ENCODE data around the gene GAN.
A peak's percentile ranks its signal among the peaks of the same experiment; 100 is the strongest.

GAN gene

DNA sequence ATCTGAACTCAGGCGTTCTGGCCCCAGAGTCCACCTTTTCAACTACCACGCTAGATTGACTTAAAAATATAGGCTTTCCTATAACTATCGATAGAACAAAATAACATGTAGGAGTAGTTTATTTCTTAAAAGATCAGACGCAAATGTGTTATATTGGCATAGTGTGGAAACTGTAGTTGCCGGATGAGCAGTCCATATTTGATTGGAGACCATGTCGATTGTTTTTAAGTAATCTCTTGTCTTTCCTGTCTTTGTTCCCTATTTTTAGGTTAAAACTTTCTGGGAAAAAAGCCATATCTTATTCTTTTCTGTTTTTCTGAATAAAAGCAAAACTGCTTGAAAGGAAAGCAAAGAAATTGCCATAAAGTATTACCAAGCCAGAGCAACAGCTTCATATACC, 53.1 kb downstream of the GAN start:
- POLR2A ChIA-PET, result no interaction called here
- Histone ChIP-seq H3K4me1 (ENCODE audit: control extremely low read depth in 1 of 4, control insufficient read depth in 4 of 4, insufficient read depth in 4 of 4, low read length in 3 of 4) (no peaks in the 10 kb centered on the region), H3K27ac (ENCODE audit: insufficient read depth in 1 of 2, low read depth in 1 of 2, low read length in 2 of 2, poor library complexity in 1 of 2, severe bottlenecking in 2 of 2) (no peak overlapping the region), H3K4me3 (ENCODE audit: control insufficient read depth in 1 of 7, extremely low read depth in 1 of 7, insufficient read depth in 4 of 7, low read depth in 2 of 7, low read length in 6 of 7) (no peak overlapping the region), H3K9me3 (ENCODE audit: control extremely low read depth in 1 of 5, control insufficient read depth in 4 of 5, insufficient read depth in 2 of 5, low read depth in 1 of 5, low read length in 4 of 5) (no peaks in the 10 kb centered on the region), H3K27me3 (replicated peaks in 2 of 5; ENCODE audit: control insufficient read depth in 4 of 5, insufficient read depth in 5 of 5, low read length in 4 of 5) (no peaks in the 10 kb centered on the region), H3K36me3 (ENCODE audit: control insufficient read depth in 4 of 4, insufficient read depth in 4 of 4, low read length in 3 of 4) (peaks cover 13 to 49% (median 30%) of the 10 kb centered on the region in 4 experiments)
- no peak for DNase-seq
- CTCF ChIA-PET, result interaction anchor here (1.2 to 3.2 kb wide), 8 partner anchors 9 to 368 kb away, joined by 3 to 9 read pairs (median 6); no protein-coding TSS in a partner anchor
- WGBS (ENCODE audit: insufficient coverage), result 95% methylated on average over 4 of the region's 6 CpGs

DNA sequence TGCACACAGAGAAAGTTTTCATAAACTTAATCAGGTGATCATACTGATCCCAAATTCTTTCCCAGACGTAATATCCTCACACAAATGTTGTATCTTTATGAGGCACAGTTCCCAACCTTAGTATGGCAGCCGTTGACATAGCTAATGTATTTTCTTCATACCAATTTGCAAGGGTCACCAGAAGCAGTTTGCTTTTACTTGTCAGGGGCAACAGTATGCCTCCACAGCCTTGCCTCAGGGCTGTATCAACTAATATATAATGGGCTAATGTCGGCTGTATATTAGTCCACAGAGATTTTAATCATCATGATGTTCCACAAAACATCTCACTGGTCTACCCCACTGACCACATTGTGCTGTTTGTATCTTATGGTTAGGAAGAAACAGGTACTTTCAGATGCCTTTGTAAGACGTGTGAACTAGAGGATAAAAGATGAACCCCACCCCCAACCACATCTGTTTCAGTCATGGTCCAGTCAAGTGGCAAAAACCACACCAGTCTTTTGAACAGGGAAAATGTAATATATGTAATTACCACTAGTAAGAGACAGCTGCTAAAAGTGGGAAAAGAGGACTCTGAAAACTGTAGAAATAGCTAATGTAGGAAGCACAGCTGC, 55.2 kb downstream of the GAN start:
- WGBS (ENCODE audit: insufficient coverage), result 100% methylated on average over 2 of the region's 4 CpGs
- CTCF ChIA-PET, result interaction anchor here (0.6 to 3.2 kb wide), 6 partner anchors 246 to 505 kb away, joined by 3 to 8 read pairs (median 4); no protein-coding TSS in a partner anchor
- DNase-seq, result no peak
- no peak overlapping the region for H3K4me3 ChIP-seq (ENCODE audit: control insufficient read depth in 1 of 7, extremely low read depth in 1 of 7, insufficient read depth in 4 of 7, low read depth in 2 of 7, low read length in 6 of 7)
- no peaks in the 10 kb centered on the region for H3K9me3 ChIP-seq (ENCODE audit: control extremely low read depth in 1 of 5, control insufficient read depth in 4 of 5, insufficient read depth in 2 of 5, low read depth in 1 of 5, low read length in 4 of 5)
- POLR2A ChIA-PET, result no interaction called here
- peaks cover 6 to 37% (median 21%) of the 10 kb centered on the region in 4 experiments for H3K36me3 ChIP-seq (ENCODE audit: control insufficient read depth in 4 of 4, insufficient read depth in 4 of 4, low read length in 3 of 4)
- H3K27ac ChIP-seq (ENCODE audit: insufficient read depth in 1 of 2, low read depth in 1 of 2, low read length in 2 of 2, poor library complexity in 1 of 2, severe bottlenecking in 2 of 2), result no peak overlapping the region
- no peaks in the 10 kb centered on the region for H3K27me3 ChIP-seq (replicated peaks in 2 of 5; ENCODE audit: control insufficient read depth in 4 of 5, insufficient read depth in 5 of 5, low read length in 4 of 5)
- H3K4me1 ChIP-seq (ENCODE audit: control extremely low read depth in 1 of 4, control insufficient read depth in 4 of 4, insufficient read depth in 4 of 4, low read length in 3 of 4), result peaks cover 0 to 6% (median 1%) of the 10 kb centered on the region in 4 experiments

DNA sequence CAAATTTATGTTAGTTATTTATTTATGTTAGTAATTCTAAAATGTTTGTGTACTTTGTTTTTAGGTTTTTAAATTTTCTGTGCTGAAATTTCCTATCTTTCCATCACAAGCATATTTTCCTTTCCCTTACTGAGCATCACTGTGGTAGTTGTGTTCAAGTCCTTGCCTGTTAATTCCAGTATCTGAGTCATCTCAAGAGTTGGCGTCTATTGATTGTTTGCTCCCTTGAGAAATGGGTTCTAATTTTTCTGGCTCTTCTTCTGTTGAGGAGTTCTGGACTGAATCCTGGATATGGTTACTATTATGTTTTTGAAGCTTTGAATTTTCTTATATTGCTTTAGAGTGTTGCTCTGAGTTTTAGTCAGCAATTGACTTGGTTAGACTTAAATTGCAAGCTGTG, 56.3 kb downstream of the GAN start:
- WGBS (ENCODE audit: insufficient coverage), result 100% methylated on average over 1 of the region's 1 CpG
- H3K27me3 ChIP-seq (replicated peaks in 2 of 5; ENCODE audit: control insufficient read depth in 4 of 5, insufficient read depth in 5 of 5, low read length in 4 of 5), result no peaks in the 10 kb centered on the region
- H3K4me3 ChIP-seq (ENCODE audit: control insufficient read depth in 1 of 7, extremely low read depth in 1 of 7, insufficient read depth in 4 of 7, low read depth in 2 of 7, low read length in 6 of 7), result no peak overlapping the region
- DNase-seq, result no peak
- H3K4me1 ChIP-seq (ENCODE audit: control extremely low read depth in 1 of 4, control insufficient read depth in 4 of 4, insufficient read depth in 4 of 4, low read length in 3 of 4), result peaks cover 0 to 6% (median 1%) of the 10 kb centered on the region in 4 experiments
- POLR2A ChIA-PET, result no interaction called here
- H3K36me3 ChIP-seq (ENCODE audit: control insufficient read depth in 4 of 4, insufficient read depth in 4 of 4, low read length in 3 of 4), result peaks cover 0 to 27% (median 13%) of the 10 kb centered on the region in 4 experiments
- CTCF ChIA-PET, result interaction anchor here (1.0 to 3.2 kb wide), 4 partner anchors 326 to 503 kb away, joined by 3 to 8 read pairs (median 4); no protein-coding TSS in a partner anchor
- H3K9me3 ChIP-seq (ENCODE audit: control extremely low read depth in 1 of 5, control insufficient read depth in 4 of 5, insufficient read depth in 2 of 5, low read depth in 1 of 5, low read length in 4 of 5), result no peaks in the 10 kb centered on the region
- no peak overlapping the region for H3K27ac ChIP-seq (ENCODE audit: insufficient read depth in 1 of 2, low read depth in 1 of 2, low read length in 2 of 2, poor library complexity in 1 of 2, severe bottlenecking in 2 of 2)

DNA sequence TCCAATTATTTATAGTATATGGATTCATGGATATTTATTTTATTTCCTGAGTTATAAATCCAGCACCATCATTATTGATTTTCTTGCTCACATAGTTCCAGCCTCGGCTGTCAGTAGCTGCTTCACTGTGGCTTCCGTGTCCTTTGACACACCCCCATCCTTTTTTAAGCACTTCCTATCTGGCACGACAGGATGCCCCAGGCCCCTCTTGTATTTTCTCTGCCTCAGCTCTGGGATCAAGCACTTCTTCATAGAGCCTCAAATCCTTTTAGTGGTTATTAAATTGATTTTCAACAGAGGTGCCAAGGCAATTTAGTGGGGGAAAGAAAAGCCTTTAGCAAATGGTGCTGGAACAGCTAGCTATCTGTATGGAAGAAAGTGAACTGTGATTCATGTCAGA, 59.8 kb downstream of the GAN start:
- ChIA-PET CTCF (no interaction called here), POLR2A (no interaction called here)
- WGBS (ENCODE audit: insufficient coverage), result 13% methylated on average over 2 of the region's 3 CpGs
- Histone ChIP-seq H3K36me3 (ENCODE audit: control insufficient read depth in 4 of 4, insufficient read depth in 4 of 4, low read length in 3 of 4) (peaks cover 15 to 29% (median 20%) of the 10 kb centered on the region in 4 experiments), H3K27ac (ENCODE audit: insufficient read depth in 1 of 2, low read depth in 1 of 2, low read length in 2 of 2, poor library complexity in 1 of 2, severe bottlenecking in 2 of 2) (no peak overlapping the region), H3K9me3 (ENCODE audit: control extremely low read depth in 1 of 5, control insufficient read depth in 4 of 5, insufficient read depth in 2 of 5, low read depth in 1 of 5, low read length in 4 of 5) (no peaks in the 10 kb centered on the region), H3K4me3 (ENCODE audit: control insufficient read depth in 1 of 7, extremely low read depth in 1 of 7, insufficient read depth in 4 of 7, low read depth in 2 of 7, low read length in 6 of 7) (peak overlapping the region in 1 of 7 experiments; percentile 22), H3K4me1 (ENCODE audit: control extremely low read depth in 1 of 4, control insufficient read depth in 4 of 4, insufficient read depth in 4 of 4, low read length in 3 of 4) (peaks cover 0 to 6% (median 1%) of the 10 kb centered on the region in 4 experiments), H3K27me3 (replicated peaks in 2 of 5; ENCODE audit: control insufficient read depth in 4 of 5, insufficient read depth in 5 of 5, low read length in 4 of 5) (no peaks in the 10 kb centered on the region)
- DNase-seq, result peak in 2 of 3 donors; percentile 27 to 45

DNA sequence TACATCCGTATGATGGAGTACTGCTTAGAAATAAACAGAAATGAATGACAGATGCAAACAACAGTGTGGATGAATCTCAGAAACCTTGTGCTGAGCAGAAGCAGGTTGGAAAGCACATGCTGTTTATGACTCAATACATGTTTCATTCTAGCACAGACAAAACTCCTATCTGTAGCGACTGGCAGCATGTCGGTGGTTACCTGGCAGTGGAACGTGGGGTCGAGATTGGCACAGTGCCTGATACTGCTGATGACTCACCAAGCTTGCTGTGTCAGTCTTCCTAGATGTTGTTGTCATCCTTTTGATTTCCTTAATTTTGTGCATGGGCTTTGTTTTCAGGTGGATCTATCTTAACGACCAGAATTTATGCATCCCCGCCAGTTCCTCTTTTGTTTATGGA, 62.1 kb downstream of the GAN start:
- peaks cover 11 to 20% (median 17%) of the 10 kb centered on the region in 4 experiments for H3K36me3 ChIP-seq (ENCODE audit: control insufficient read depth in 4 of 4, insufficient read depth in 4 of 4, low read length in 3 of 4)
- DNase-seq, result peak; percentile 23 to 78 (median 76)
- H3K27ac ChIP-seq (ENCODE audit: insufficient read depth in 1 of 2, low read depth in 1 of 2, low read length in 2 of 2, poor library complexity in 1 of 2, severe bottlenecking in 2 of 2), result no peak overlapping the region
- H3K9me3 ChIP-seq (ENCODE audit: control extremely low read depth in 1 of 5, control insufficient read depth in 4 of 5, insufficient read depth in 2 of 5, low read depth in 1 of 5, low read length in 4 of 5), result no peaks in the 10 kb centered on the region
- no peaks in the 10 kb centered on the region for H3K27me3 ChIP-seq (replicated peaks in 2 of 5; ENCODE audit: control insufficient read depth in 4 of 5, insufficient read depth in 5 of 5, low read length in 4 of 5)
- H3K4me1 ChIP-seq (ENCODE audit: control extremely low read depth in 1 of 4, control insufficient read depth in 4 of 4, insufficient read depth in 4 of 4, low read length in 3 of 4), result peaks cover 0 to 6% (median 1%) of the 10 kb centered on the region in 4 experiments
- CTCF ChIA-PET, result interaction anchor here (2.8 kb wide), 1 partner anchor 9 kb away, joined by 9 read pairs; no protein-coding TSS in a partner anchor
- no peak overlapping the region for H3K4me3 ChIP-seq (ENCODE audit: control insufficient read depth in 1 of 7, extremely low read depth in 1 of 7, insufficient read depth in 4 of 7, low read depth in 2 of 7, low read length in 6 of 7)
- WGBS (ENCODE audit: insufficient coverage), result 84% methylated on average over 7 of the region's 7 CpGs
- POLR2A ChIA-PET, result no interaction called here

DNA sequence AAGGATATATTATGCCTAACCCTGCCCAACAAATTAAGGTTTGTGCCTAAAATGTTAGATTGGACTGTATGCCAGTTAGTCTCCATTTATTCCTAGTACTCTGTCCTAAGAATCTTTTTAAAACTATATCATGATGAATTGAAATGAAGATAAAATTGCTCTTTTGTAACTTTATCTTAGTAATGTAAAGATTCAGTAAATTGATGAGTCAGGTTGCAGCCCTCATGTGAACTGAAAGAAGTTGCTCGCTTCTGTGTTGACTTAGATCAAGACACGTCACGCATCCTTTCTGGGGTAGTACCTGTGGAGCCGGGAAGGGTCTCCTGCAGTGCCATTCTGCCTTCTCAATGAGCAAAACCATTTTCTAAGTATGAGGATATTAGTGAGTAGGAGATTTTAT, 63.3 kb downstream of the GAN start:
- POLR2A ChIA-PET, result no interaction called here
- Histone ChIP-seq H3K36me3 (ENCODE audit: control insufficient read depth in 4 of 4, insufficient read depth in 4 of 4, low read length in 3 of 4) (peaks cover 11 to 20% (median 16%) of the 10 kb centered on the region in 4 experiments), H3K27ac (ENCODE audit: insufficient read depth in 1 of 2, low read depth in 1 of 2, low read length in 2 of 2, poor library complexity in 1 of 2, severe bottlenecking in 2 of 2) (no peak overlapping the region), H3K4me1 (ENCODE audit: control extremely low read depth in 1 of 4, control insufficient read depth in 4 of 4, insufficient read depth in 4 of 4, low read length in 3 of 4) (peaks cover 0 to 6% (median 1%) of the 10 kb centered on the region in 4 experiments), H3K27me3 (replicated peaks in 2 of 5; ENCODE audit: control insufficient read depth in 4 of 5, insufficient read depth in 5 of 5, low read length in 4 of 5) (no peaks in the 10 kb centered on the region), H3K9me3 (ENCODE audit: control extremely low read depth in 1 of 5, control insufficient read depth in 4 of 5, insufficient read depth in 2 of 5, low read depth in 1 of 5, low read length in 4 of 5) (no peaks in the 10 kb centered on the region), H3K4me3 (ENCODE audit: control insufficient read depth in 1 of 7, extremely low read depth in 1 of 7, insufficient read depth in 4 of 7, low read depth in 2 of 7, low read length in 6 of 7) (no peak overlapping the region)
- WGBS (ENCODE audit: insufficient coverage), result 100% methylated on average over 3 of the region's 4 CpGs
- DNase-seq, result no peak
- CTCF ChIA-PET, result interaction anchor here (2.8 kb wide), 1 partner anchor 10 kb away, joined by 9 read pairs; no protein-coding TSS in a partner anchor

DNA sequence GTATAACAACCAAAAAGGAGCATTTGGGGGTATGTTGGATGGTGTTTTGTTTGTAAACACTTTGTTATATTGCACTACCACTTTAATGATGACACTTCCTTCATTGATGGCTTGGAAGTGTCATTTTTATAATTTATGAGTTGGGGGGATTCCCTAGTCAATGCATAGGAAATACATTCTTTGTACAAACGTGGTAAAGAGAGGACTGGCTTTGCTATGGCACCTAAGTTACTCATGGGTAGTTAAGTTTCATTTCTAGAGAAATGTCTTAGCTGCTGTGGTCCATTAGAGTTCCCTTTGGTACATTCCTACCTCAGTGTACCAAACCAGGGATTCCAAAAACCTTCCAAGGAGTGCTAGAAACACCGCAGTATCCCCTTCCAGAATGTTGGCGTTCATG, 66.2 kb downstream of the GAN start:
- Histone ChIP-seq H3K4me3 (ENCODE audit: control insufficient read depth in 1 of 7, extremely low read depth in 1 of 7, insufficient read depth in 4 of 7, low read depth in 2 of 7, low read length in 6 of 7) (no peak overlapping the region), H3K36me3 (ENCODE audit: control insufficient read depth in 4 of 4, insufficient read depth in 4 of 4, low read length in 3 of 4) (peaks cover 11 to 20% (median 16%) of the 10 kb centered on the region in 4 experiments), H3K27me3 (replicated peaks in 2 of 5; ENCODE audit: control insufficient read depth in 4 of 5, insufficient read depth in 5 of 5, low read length in 4 of 5) (no peaks in the 10 kb centered on the region), H3K9me3 (ENCODE audit: control extremely low read depth in 1 of 5, control insufficient read depth in 4 of 5, insufficient read depth in 2 of 5, low read depth in 1 of 5, low read length in 4 of 5) (no peaks in the 10 kb centered on the region), H3K27ac (ENCODE audit: insufficient read depth in 1 of 2, low read depth in 1 of 2, low read length in 2 of 2, poor library complexity in 1 of 2, severe bottlenecking in 2 of 2) (no peak overlapping the region), H3K4me1 (ENCODE audit: control extremely low read depth in 1 of 4, control insufficient read depth in 4 of 4, insufficient read depth in 4 of 4, low read length in 3 of 4) (no peaks in the 10 kb centered on the region)
- ChIA-PET POLR2A (no interaction called here), CTCF (interaction anchor here (1.5 to 3.2 kb wide), 3 partner anchors 14 to 242 kb away, joined by 3 to 12 read pairs (median 5); no protein-coding TSS in a partner anchor)
- DNase-seq, result no peak
- 93% methylated on average over 3 of the region's 3 CpGs for WGBS (ENCODE audit: insufficient coverage)

All from common myeloid progenitor, CD34-positive (primary cell).